Hepatocyte (in vitro differentiated cells): ENCODE measurements around the gene TXNRD1.

Source experiments
- EZH2 ChIP-seq: fragments of 200-600 bp; sonication (generic); IDR thresholded peaks from 2 replicates; pipeline ENCODE4 v1.6.1; 2016; ENCODE audit warnings: antibody characterized with exemption, mild to moderate bottlenecking, borderline replicate concordance
- EZH2phosphoT487 ChIP-seq: fragments of 200-600 bp; sonication (generic); IDR thresholded peaks from one replicate; pipeline ENCODE4 v1.6.1; 2018; ENCODE audit warnings: antibody characterized with exemption, mild to moderate bottlenecking, low read depth, moderate library complexity; ENCODE audit not compliant: unreplicated experiment, severe bottlenecking

- no peak for TF ChIP-seq EZH2
- TF ChIP-seq EZH2phosphoT487: no peak
These were observed 120.5 kb downstream of the TXNRD1 start for GRCh38 chr12:104336115-104336514.
